H9 (cell line): Measurements from ENCODE around the gene CRP. TPM values are rescaled to one million over a fixed set of nuclear protein-coding genes. Genes with fewer than 3 reads are reported as not detected.

Experiments
- DNase-seq: peaks from one replicate; pipeline ENCODE4 v3.0.0-alpha.2; 2017
- H2AFZ ChIP-seq: one replicate; pipeline ENCODE4 v1.6.1; 2013; ENCODE audit warnings: mild to moderate bottlenecking, low read length, control low read depth, moderate library complexity
- H2AK5ac ChIP-seq: 2 replicates; pipeline ENCODE4 v1.6.1; 2013; ENCODE audit warnings: low read length, control low read depth, mixed read lengths; ENCODE audit not compliant: insufficient read length
- H2BK120ac ChIP-seq: one replicate; pipeline ENCODE4 v1.6.1; 2013; ENCODE audit warnings: low read depth, mild to moderate bottlenecking, low read length, control low read depth, inconsistent platforms; ENCODE audit not compliant: poor library complexity, severe bottlenecking
- H2BK12ac ChIP-seq: 2 replicates; pipeline ENCODE4 v1.6.1; 2013; ENCODE audit warnings: low read length, control low read depth, mixed read lengths, low read depth; ENCODE audit not compliant: insufficient read length
- H2BK15ac ChIP-seq: 2 replicates; pipeline ENCODE4 v1.6.1; 2013; ENCODE audit warnings: low read depth, low read length, control low read depth
- H2BK20ac ChIP-seq: one replicate; pipeline ENCODE4 v1.6.1; 2013; ENCODE audit warnings: low read depth, mild to moderate bottlenecking, low read length, control low read depth, inconsistent platforms; ENCODE audit not compliant: poor library complexity, severe bottlenecking
- H2BK5ac ChIP-seq: 2 replicates; pipeline ENCODE4 v1.6.1; 2013; ENCODE audit warnings: low read length, control low read depth, mixed read lengths; ENCODE audit not compliant: insufficient read length
- H3K14ac ChIP-seq: 2 replicates; pipeline ENCODE4 v1.6.1; 2013; ENCODE audit warnings: low read length, control low read depth; ENCODE audit not compliant: insufficient read depth
- H3K18ac ChIP-seq: 2 replicates; pipeline ENCODE4 v1.6.1; 2013; ENCODE audit warnings: low read depth, mild to moderate bottlenecking, mixed read lengths, low read length, control low read depth; ENCODE audit not compliant: insufficient read length
- H3K23ac ChIP-seq: 2 replicates; pipeline ENCODE4 v1.6.1; 2013; ENCODE audit warnings: low read length, control low read depth, mixed read lengths, low read depth; ENCODE audit not compliant: insufficient read length
- H3K23me2 ChIP-seq: 2 replicates; pipeline ENCODE4 v1.6.1; 2013; ENCODE audit warnings: low read depth, mild to moderate bottlenecking, mixed read lengths, low read length, control low read depth; ENCODE audit not compliant: insufficient read length, poor library complexity, severe bottlenecking
- H3K27ac ChIP-seq: 2 replicates; pipeline ENCODE4 v1.5.1; 2013; ENCODE audit warnings: low read length, control low read depth, mixed read lengths, low read depth; ENCODE audit not compliant: insufficient read length
- H3K27me3 ChIP-seq: 2 replicates; pipeline ENCODE4 v1.6.1; 2013; ENCODE audit warnings: low read length, control low read depth, inconsistent platforms; ENCODE audit not compliant: insufficient read depth
- H3K4ac ChIP-seq: 2 replicates; pipeline ENCODE4 v1.6.1; 2013; ENCODE audit warnings: low read depth, mild to moderate bottlenecking, control low read depth, inconsistent platforms, low read length, moderate library complexity
- H3K4me1 ChIP-seq: 2 replicates; pipeline ENCODE4 v1.6.1; 2013; ENCODE audit warnings: low read length, control low read depth, inconsistent platforms; ENCODE audit not compliant: insufficient read depth
- H3K4me2 ChIP-seq: 2 replicates; pipeline ENCODE4 v1.6.1; 2013; ENCODE audit warnings: low read length, control low read depth, mixed read lengths; ENCODE audit not compliant: insufficient read length, insufficient read depth
- H3K56ac ChIP-seq: 2 replicates; pipeline ENCODE4 v1.6.1; 2013; ENCODE audit warnings: low read depth, mild to moderate bottlenecking, mixed read lengths, low read length, control low read depth; ENCODE audit not compliant: insufficient read length
- H3K79me1 ChIP-seq: 2 replicates; pipeline ENCODE4 v1.6.1; 2013; ENCODE audit warnings: low read depth, mild to moderate bottlenecking, moderate library complexity, low read length, control low read depth, inconsistent platforms; ENCODE audit not compliant: insufficient read depth, poor library complexity, severe bottlenecking
- H3K79me2 ChIP-seq: 2 replicates; pipeline ENCODE4 v1.6.1; 2013; ENCODE audit warnings: low read length, control low read depth, inconsistent platforms; ENCODE audit not compliant: insufficient read depth
- H3K9ac ChIP-seq: 2 replicates; pipeline ENCODE4 v1.6.1; 2013; ENCODE audit warnings: low read length, control low read depth, mixed read lengths; ENCODE audit not compliant: insufficient read length; ENCODE audit errors: extremely low read depth
- H3K9me3 ChIP-seq: one replicate; pipeline ENCODE4 v1.6.1; 2013; ENCODE audit warnings: low read depth, low read length, inconsistent platforms; ENCODE audit not compliant: control insufficient read depth
- H3T11ph ChIP-seq: one replicate; pipeline ENCODE4 v1.6.1; 2013; ENCODE audit warnings: mild to moderate bottlenecking, low read length, control low read depth, inconsistent platforms
- H4K20me1 ChIP-seq: one replicate; pipeline ENCODE4 v1.6.1; 2013; ENCODE audit not compliant: control insufficient read depth, insufficient read length, insufficient read depth
- H4K5ac ChIP-seq: 2 replicates; pipeline ENCODE4 v1.6.1; 2013; ENCODE audit warnings: low read depth, mild to moderate bottlenecking, mixed read lengths, low read length, control low read depth; ENCODE audit not compliant: insufficient read length
- H4K8ac ChIP-seq: replicated peaks from 2 replicates; pipeline ENCODE4 v1.6.1; 2013; ENCODE audit warnings: low read length, control low read depth, mixed read lengths, low read depth; ENCODE audit not compliant: insufficient read length
- H4K91ac ChIP-seq: 2 replicates; pipeline ENCODE4 v1.6.1; 2013; ENCODE audit warnings: low read depth, mild to moderate bottlenecking, moderate library complexity, mixed read lengths, low read length, control low read depth; ENCODE audit not compliant: insufficient read length
- H3K27ac Mint-ChIP-seq, 3 experiments: 2 replicates in 2 of 3; 3 replicates in 1 of 3; pipeline ENCODE4 v1.8.0; 2020 to 2021; ENCODE audit warnings: mixed read lengths in 3 of 3, mild to moderate bottlenecking in 1 of 3, moderate library complexity in 1 of 3
- H3K27me3 Mint-ChIP-seq: 2 replicates; pipeline ENCODE4 v1.8.0; 2021; ENCODE audit warnings: low read depth, mild to moderate bottlenecking, moderate library complexity, mixed read lengths
- H3K36me3 Mint-ChIP-seq, 3 experiments: 2 replicates in 2 of 3; 3 replicates in 1 of 3; pipeline ENCODE4 v1.8.0; 2020 to 2021; ENCODE audit warnings: low read depth in 3 of 3, mixed read lengths in 3 of 3; ENCODE audit not compliant: insufficient read depth in 1 of 3
- H3K4me1 Mint-ChIP-seq, 2 experiments: 2 replicates each; pipeline ENCODE4 v1.8.0; 2020; ENCODE audit warnings: mixed read lengths in 2 of 2
- H3K4me3 Mint-ChIP-seq, 2 experiments: 2 replicates in 1 of 2; 3 replicates in 1 of 2; pipeline ENCODE4 v1.8.0; 2020 to 2021; ENCODE audit warnings: mild to moderate bottlenecking in 2 of 2, mixed read lengths in 2 of 2, moderate library complexity in 1 of 2
- H3K9me3 Mint-ChIP-seq, 2 experiments: 2 replicates in 1 of 2; 3 replicates in 1 of 2; pipeline ENCODE4 v1.8.0; 2020; ENCODE audit warnings: mild to moderate bottlenecking in 2 of 2, mixed read lengths in 2 of 2, moderate library complexity in 1 of 2
- WGBS: extraction: QIAGEN DNeasy Blood & Tissue Kit; methylation state at CpG from one replicate; pipeline ENCODE4 v1.1.7; 2013; ENCODE audit warnings: missing lambda C conversion rate, low lambda C conversion rate, mixed read lengths; ENCODE audit not compliant: insufficient read length; ENCODE audit errors: extremely low coverage; 5-methylcytosine and 5-hydroxymethylcytosine counted together
- total RNA-seq: library from RNA; stranded (reverse); gene quantifications from 2 replicates; pipeline ENCODE4 v1.2.1, GENCODE V29; 2021
- TF ChIP-seq, protein P1 (sequence below): fragments of 200-600 bp; sonication (generic); conservative IDR thresholded peaks from 3 replicates; pipeline ENCODE4 v1.8.0; 2021; ENCODE audit warnings: antibody characterized with exemption, mild to moderate bottlenecking

CRP gene
- total RNA-seq, 1 experiment from 2014 or later: not detected

DNA sequence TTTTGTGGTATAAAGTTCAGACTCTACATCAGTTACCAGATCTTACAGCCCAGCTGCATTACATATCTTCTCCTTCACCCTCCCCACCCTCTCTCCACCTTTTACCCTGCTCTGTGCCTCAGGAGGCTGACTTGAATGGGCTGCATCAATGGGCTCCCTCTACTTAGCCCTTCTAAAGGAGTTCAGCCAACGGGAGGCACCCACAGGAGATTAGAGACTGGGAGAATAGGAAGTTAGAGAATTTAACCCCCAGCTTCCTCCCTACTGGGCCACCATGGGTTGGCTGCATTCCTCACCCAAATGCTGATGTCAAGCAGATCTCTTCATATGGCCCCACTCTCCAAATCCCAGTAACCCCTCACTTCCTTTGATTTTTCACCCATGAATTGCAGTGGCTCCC, 49.3 kb upstream of the CRP start:
- no peak overlapping the region for H4K5ac ChIP-seq
- H4K91ac ChIP-seq: no peak overlapping the region
- no peaks in the 10 kb centered on the region for H3K79me2 ChIP-seq
- H3K27ac ChIP-seq: no peak overlapping the region
- no peaks in the 10 kb centered on the region for H3K79me1 ChIP-seq
- no peak overlapping the region for H3K9ac ChIP-seq
- no peak overlapping the region for H3T11ph ChIP-seq
- H2BK5ac ChIP-seq: no peak overlapping the region
- Mint-ChIP-seq H3K9me3 (peaks cover 5 to 6% of the 10 kb centered on the region in 2 experiments; a peak in 3 of 5 replicates), H3K27me3 (peaks cover 8% of the 10 kb centered on the region), H3K27ac (no peak overlapping the region), H3K4me3 (no peak overlapping the region), H3K36me3 (no peaks in the 10 kb centered on the region; a peak in 1 of 7 replicates), H3K4me1 (peaks cover 10 to 16% of the 10 kb centered on the region in 2 experiments)
- no peak overlapping the region for H2AK5ac ChIP-seq
- WGBS: no CpG with 5 or more reads among the region's 1 CpG
- no peak overlapping the region for H3K4ac ChIP-seq
- no peak overlapping the region for H2BK15ac ChIP-seq
- no peaks in the 10 kb centered on the region for H4K20me1 ChIP-seq
- no peak overlapping the region for H4K8ac ChIP-seq
- DNase-seq: no peak
- no peak overlapping the region for H2AFZ ChIP-seq
- no peak overlapping the region for H3K14ac ChIP-seq
- TF ChIP-seq, protein P1, sequence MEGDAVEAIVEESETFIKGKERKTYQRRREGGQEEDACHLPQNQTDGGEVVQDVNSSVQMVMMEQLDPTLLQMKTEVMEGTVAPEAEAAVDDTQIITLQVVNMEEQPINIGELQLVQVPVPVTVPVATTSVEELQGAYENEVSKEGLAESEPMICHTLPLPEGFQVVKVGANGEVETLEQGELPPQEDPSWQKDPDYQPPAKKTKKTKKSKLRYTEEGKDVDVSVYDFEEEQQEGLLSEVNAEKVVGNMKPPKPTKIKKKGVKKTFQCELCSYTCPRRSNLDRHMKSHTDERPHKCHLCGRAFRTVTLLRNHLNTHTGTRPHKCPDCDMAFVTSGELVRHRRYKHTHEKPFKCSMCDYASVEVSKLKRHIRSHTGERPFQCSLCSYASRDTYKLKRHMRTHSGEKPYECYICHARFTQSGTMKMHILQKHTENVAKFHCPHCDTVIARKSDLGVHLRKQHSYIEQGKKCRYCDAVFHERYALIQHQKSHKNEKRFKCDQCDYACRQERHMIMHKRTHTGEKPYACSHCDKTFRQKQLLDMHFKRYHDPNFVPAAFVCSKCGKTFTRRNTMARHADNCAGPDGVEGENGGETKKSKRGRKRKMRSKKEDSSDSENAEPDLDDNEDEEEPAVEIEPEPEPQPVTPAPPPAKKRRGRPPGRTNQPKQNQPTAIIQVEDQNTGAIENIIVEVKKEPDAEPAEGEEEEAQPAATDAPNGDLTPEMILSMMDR: no peak
- H3K9me3 ChIP-seq: no peaks in the 10 kb centered on the region
- no peaks in the 10 kb centered on the region for H3K23me2 ChIP-seq
- no peak overlapping the region for H2BK12ac ChIP-seq
- H3K18ac ChIP-seq: no peak overlapping the region
- no peak overlapping the region for H2BK120ac ChIP-seq
- no peak overlapping the region for H3K4me2 ChIP-seq
- no peaks in the 10 kb centered on the region for H3K27me3 ChIP-seq
- no peak overlapping the region for H3K56ac ChIP-seq
- no peaks in the 10 kb centered on the region for H3K4me1 ChIP-seq
- no peak overlapping the region for H3K23ac ChIP-seq
- no peak overlapping the region for H2BK20ac ChIP-seq
